Mucosa of stomach (tissue), 1 donor: Measurements from ENCODE around the gene TAF5L.

ENCODE experiments used
- H3K27me3 ChIP-seq: one replicate; pipeline ENCODE4 v1.7.0; 2013; ENCODE audit warnings: mild to moderate bottlenecking, low read length; ENCODE audit not compliant: control insufficient read depth, insufficient read depth
- H3K36me3 ChIP-seq: one replicate; pipeline ENCODE4 v1.7.0; 2013; ENCODE audit warnings: low read length; ENCODE audit not compliant: control insufficient read depth, insufficient read depth
- H3K4me1 ChIP-seq: one replicate; pipeline ENCODE4 v1.7.0; 2013; ENCODE audit warnings: mild to moderate bottlenecking, low read length; ENCODE audit not compliant: control insufficient read depth, insufficient read depth
- H3K4me3 ChIP-seq: one replicate; pipeline ENCODE4 v1.7.0; 2013; ENCODE audit warnings: low read length
- H3K9ac ChIP-seq: one replicate; pipeline ENCODE4 v1.7.0; 2013; ENCODE audit warnings: mild to moderate bottlenecking, low read length, moderate library complexity
- H3K9me3 ChIP-seq: one replicate; pipeline ENCODE4 v1.7.0; 2013; ENCODE audit warnings: mild to moderate bottlenecking, low read length, moderate library complexity; ENCODE audit not compliant: control insufficient read depth
- donor health status: Pancreatic carcinoma.

The TAF5L gene

GRCh38 chr1:229657993-229658755, 32.3 kb upstream of the TAF5L start:
- no peak overlapping the region for H3K4me3 ChIP-seq
- H3K9me3 ChIP-seq: no peaks in the 10 kb centered on the region
- H3K27me3 ChIP-seq: no peaks in the 10 kb centered on the region
- H3K9ac ChIP-seq: no peak overlapping the region
- peaks cover 4% of the 10 kb centered on the region for H3K36me3 ChIP-seq
- peaks cover 4% of the 10 kb centered on the region for H3K4me1 ChIP-seq

- peaks cover 4% of the 10 kb centered on the region for H3K36me3 ChIP-seq
- no peaks in the 10 kb centered on the region for H3K9me3 ChIP-seq
- H3K9ac ChIP-seq: no peak overlapping the region
- H3K4me1 ChIP-seq: no peaks in the 10 kb centered on the region
- H3K27me3 ChIP-seq: no peaks in the 10 kb centered on the region
- H3K4me3 ChIP-seq: no peak overlapping the region
These were observed 29.9 kb upstream of the TAF5L start for GRCh38 chr1:229655781-229656180.

- H3K27me3 ChIP-seq: no peaks in the 10 kb centered on the region
- no peak overlapping the region for H3K9ac ChIP-seq
- no peaks in the 10 kb centered on the region for H3K9me3 ChIP-seq
- no peaks in the 10 kb centered on the region for H3K4me1 ChIP-seq
- H3K36me3 ChIP-seq: peaks cover 4% of the 10 kb centered on the region
- no peak overlapping the region for H3K4me3 ChIP-seq
These were observed 27.5 kb upstream of the TAF5L start for GRCh38 chr1:229653420-229653819.

GRCh38 chr1:229651546-229651945, 25.6 kb upstream of the TAF5L start:
- H3K27me3 ChIP-seq: no peaks in the 10 kb centered on the region
- H3K9me3 ChIP-seq: no peaks in the 10 kb centered on the region
- no peaks in the 10 kb centered on the region for H3K4me1 ChIP-seq
- H3K36me3 ChIP-seq: no peaks in the 10 kb centered on the region
- H3K4me3 ChIP-seq: no peak overlapping the region
- no peak overlapping the region for H3K9ac ChIP-seq

- H3K4me1 ChIP-seq: no peaks in the 10 kb centered on the region
- H3K27me3 ChIP-seq: no peaks in the 10 kb centered on the region
- H3K4me3 ChIP-seq: no peak overlapping the region
- H3K36me3 ChIP-seq: no peaks in the 10 kb centered on the region
- no peak overlapping the region for H3K9ac ChIP-seq
- no peaks in the 10 kb centered on the region for H3K9me3 ChIP-seq
These were observed 24.1 kb upstream of the TAF5L start for GRCh38 chr1:229650045-229650444.

GRCh38 chr1:229648406-229648805, 22.5 kb upstream of the TAF5L start:
- Histone ChIP-seq H3K36me3 (no peaks in the 10 kb centered on the region), H3K27me3 (no peaks in the 10 kb centered on the region), H3K9me3 (no peaks in the 10 kb centered on the region), H3K4me3 (no peak overlapping the region), H3K4me1 (no peaks in the 10 kb centered on the region), H3K9ac (no peak overlapping the region)

- Histone ChIP-seq H3K9ac (no peak overlapping the region), H3K4me1 (no peaks in the 10 kb centered on the region), H3K4me3 (no peak overlapping the region), H3K27me3 (no peaks in the 10 kb centered on the region), H3K9me3 (no peaks in the 10 kb centered on the region), H3K36me3 (no peaks in the 10 kb centered on the region)
These were observed 19.5 kb upstream of the TAF5L start for GRCh38 chr1:229645324-229645993.

- Histone ChIP-seq H3K9ac (no peak overlapping the region), H3K27me3 (no peaks in the 10 kb centered on the region), H3K4me1 (no peaks in the 10 kb centered on the region), H3K36me3 (no peaks in the 10 kb centered on the region), H3K4me3 (no peak overlapping the region), H3K9me3 (no peaks in the 10 kb centered on the region)
These were observed 18.2 kb upstream of the TAF5L start for GRCh38 chr1:229643996-229644745.

GRCh38 chr1:229642970-229643369, 17.0 kb upstream of the TAF5L start:
- Histone ChIP-seq H3K9me3 (no peaks in the 10 kb centered on the region), H3K36me3 (no peaks in the 10 kb centered on the region), H3K9ac (no peak overlapping the region), H3K4me1 (no peaks in the 10 kb centered on the region), H3K27me3 (no peaks in the 10 kb centered on the region), H3K4me3 (no peak overlapping the region)

GRCh38 chr1:229642376-229642775, 16.5 kb upstream of the TAF5L start:
- Histone ChIP-seq H3K36me3 (no peaks in the 10 kb centered on the region), H3K9ac (no peak overlapping the region), H3K4me1 (no peaks in the 10 kb centered on the region), H3K9me3 (no peaks in the 10 kb centered on the region), H3K4me3 (no peak overlapping the region), H3K27me3 (no peaks in the 10 kb centered on the region)

- H3K36me3 ChIP-seq: no peaks in the 10 kb centered on the region
- H3K9ac ChIP-seq: no peak overlapping the region
- H3K4me3 ChIP-seq: no peak overlapping the region
- no peaks in the 10 kb centered on the region for H3K27me3 ChIP-seq
- H3K9me3 ChIP-seq: no peaks in the 10 kb centered on the region
- no peaks in the 10 kb centered on the region for H3K4me1 ChIP-seq
These were observed 15.4 kb upstream of the TAF5L start for GRCh38 chr1:229641306-229641705.

GRCh38 chr1:229640455-229640854, 14.5 kb upstream of the TAF5L start:
- H3K4me1 ChIP-seq: no peaks in the 10 kb centered on the region
- H3K27me3 ChIP-seq: no peaks in the 10 kb centered on the region
- peaks cover 2% of the 10 kb centered on the region for H3K36me3 ChIP-seq
- H3K4me3 ChIP-seq: no peak overlapping the region
- H3K9ac ChIP-seq: no peak overlapping the region
- H3K9me3 ChIP-seq: no peaks in the 10 kb centered on the region
